HG03520 (cell line): ENCODE data around the gene HMX1.

Source experiments
- ATAC-seq: cut with Tn5 transposase; IDR thresholded peaks from one replicate; pipeline ENCODE4 v1.9.1; 2021; ENCODE audit warnings: mild to moderate bottlenecking, moderate library complexity; ENCODE audit not compliant: unreplicated experiment

The HMX1 gene

DNA sequence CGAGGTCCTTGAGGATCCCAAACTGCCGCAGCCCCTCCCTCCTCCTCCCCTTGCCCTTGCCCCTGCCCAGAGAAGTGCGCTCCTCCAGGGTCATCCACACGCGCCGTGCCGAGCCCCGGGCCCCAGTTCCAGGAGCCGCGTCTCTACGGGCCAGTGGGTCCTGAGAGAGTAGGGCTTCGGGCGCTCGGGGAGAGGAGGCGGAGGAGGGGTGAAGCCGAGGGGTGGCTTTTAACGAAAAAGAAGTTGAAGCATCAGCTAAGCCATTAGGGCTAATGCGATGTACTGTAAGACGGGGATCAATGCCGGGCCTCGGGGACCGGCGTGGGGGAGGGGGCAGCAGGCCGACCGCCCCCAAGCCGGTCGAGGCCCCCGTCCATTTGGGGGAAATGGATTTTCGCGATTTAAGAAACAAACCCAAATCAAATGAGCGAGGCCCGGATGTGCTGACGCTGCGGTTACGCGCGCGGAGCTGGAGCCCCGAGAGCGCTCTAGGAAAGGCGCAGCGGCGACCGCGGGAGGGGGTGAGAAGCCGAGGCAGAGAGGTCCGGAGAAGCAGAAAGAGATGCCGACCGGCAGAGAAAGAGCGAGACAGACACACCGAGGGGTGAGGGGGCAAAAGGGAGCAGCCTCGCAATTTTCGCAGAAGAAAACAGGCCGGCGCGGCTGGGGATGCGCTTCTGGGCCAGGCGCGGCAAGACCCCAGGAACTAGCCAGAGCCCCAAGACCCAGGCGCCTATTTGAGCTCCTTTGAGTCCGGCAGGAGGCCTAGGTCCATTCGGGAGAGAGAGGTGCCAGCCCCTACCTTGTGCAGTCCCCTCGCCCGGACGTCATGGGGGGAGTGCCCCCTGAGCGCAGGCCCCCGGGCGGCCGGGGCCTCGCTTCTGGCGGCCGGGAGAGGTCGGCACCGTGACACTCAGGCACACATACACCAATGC, 13.6 kb downstream of the HMX1 start:
- ATAC-seq = no peak

DNA sequence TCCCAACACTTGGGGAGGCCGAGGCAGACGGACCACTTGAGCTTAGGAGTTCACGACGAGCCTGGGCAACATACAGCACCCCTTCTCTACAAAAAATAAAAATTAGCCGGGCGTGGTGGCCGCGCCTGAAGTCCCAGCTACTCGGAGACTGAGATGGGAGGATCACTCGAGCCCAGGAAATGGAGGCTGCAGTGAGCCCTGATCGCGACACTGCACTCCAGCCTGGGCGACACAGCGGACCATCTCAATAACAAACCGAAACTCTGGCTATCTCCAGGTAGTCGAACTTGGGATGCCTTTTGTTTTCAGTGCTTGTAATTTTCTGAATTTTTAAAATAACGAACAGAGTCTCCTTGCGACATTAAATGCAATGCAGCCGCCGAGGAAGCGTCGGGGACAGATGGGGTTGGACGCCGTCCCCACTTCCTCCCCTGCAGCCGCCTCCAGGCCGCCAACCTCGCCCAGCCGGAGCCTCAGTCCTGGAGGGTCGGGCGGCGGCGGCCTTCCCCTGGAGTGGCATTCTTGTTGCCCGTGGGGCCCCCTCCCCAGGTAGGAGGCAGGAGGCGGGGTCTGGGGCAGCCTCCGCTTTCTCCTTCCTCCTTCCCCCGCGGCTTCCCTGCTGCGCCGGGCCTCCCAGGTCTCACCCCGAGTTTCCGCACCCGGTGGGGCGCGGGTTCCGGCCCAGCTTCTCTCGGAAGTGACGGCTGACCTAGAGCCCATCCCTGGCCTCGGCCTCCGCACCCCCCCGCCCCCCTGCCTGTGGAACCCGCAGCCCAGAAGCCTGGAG, 14.6 kb downstream of the HMX1 start:
- no peak for ATAC-seq

DNA sequence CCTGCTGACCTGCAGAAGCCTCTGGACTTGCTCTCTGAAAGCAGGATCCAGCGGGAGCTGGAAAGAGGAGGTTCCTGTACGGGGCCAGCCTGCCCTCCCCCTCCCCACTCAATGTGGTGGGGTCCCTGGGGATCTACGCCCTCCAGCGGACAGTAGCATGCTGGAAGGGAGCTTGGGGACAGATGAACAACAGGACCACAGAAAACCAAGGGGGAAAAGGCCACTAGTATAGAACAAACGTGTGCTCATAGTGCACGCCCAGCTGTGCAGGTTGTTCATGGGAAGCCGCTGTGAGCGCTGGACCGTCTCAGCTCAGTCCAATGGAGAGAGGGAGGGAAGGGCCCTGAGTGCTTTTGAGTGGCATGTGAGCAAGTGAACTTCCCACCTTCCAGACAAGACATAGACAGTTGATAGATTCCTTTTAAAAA, 15.8 kb downstream of the HMX1 start:
- ATAC-seq = no peak

DNA sequence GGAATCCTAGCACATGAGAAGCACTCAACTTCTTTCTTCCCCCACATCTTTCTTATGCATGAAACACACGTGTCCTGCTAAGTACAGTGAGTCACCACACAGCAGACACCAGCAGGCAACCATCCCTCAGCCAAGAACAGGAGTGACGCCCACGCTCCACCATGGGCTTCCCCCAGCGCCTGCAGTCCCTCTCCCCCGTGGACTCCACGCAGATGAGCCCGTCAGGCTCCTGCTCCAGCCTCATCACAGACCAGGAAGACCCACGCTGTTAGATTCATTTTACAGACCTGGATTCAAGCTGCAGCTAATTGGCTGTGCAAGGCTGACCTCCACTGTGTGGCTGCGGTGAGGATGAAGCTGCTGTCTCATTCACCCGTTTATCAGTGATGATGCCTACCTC, 16.7 kb downstream of the HMX1 start:
- no peak for ATAC-seq

DNA sequence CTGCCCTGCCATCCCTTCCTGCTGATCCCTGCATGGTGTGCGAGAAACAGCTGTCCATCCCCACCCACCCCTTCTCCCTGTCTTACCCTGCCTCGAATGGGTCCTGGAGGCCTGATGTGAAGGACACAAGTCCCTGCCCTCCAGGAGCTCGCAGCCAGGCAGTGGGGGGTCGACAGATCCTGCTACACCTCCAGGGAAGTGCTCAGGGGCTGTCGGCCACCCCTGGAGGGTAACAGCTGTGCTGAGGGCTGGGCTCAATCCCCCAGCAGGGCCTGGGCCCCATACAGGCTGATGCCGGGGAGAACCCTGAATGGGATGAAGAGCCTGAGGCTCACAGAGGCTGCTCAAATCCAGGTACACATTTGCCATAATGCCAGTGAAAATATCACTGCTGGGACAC, 17.6 kb downstream of the HMX1 start:
- no peak for ATAC-seq

DNA sequence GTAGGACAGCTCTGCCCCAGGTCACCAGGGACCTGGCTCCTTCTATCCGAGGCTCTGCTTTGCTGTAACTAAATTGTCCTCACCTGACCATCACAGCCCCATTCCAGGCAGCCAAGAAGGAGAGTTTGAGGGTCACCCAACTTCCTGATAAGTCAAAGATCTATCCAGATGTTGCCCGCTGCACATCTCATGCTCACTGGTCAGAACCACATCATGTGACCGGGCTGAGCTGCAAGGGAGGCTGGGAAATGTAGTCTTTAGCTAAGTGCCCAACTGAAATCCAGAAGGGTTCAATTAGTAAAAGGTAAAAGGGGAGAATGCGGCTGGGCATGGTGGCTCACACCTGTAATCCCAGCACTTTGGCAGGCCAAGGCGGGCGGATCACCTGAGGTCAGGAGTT, 18.4 kb downstream of the HMX1 start:
- no peak for ATAC-seq

DNA sequence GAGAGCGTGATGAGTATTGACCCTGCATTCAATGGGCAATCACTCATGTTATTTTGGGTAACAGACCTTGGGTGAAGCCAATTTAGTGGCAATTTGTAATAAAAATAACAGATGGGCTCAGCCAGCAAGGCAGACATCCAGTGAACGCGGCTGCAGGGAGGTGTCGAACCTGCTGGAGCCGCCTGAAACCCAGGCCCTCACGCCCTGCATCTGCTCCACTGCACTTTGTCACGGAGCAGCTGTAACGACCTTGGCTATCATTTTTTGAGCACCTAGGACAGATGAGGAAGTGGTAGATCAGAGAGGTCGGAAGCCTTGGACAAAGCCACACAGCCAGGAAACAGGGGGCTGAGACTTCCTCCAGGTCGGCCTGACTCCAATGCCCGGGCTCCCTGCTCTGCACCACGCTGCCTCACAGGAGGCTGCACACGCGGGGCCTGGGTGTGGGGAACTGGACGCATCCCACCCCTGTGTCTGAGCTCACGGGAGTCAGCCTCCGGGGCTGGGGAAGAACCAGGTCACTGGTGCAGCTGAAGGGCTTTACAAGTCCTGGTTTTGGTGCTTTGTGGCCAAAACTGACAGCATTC, 19.4 kb downstream of the HMX1 start:
- ATAC-seq = no peak

DNA sequence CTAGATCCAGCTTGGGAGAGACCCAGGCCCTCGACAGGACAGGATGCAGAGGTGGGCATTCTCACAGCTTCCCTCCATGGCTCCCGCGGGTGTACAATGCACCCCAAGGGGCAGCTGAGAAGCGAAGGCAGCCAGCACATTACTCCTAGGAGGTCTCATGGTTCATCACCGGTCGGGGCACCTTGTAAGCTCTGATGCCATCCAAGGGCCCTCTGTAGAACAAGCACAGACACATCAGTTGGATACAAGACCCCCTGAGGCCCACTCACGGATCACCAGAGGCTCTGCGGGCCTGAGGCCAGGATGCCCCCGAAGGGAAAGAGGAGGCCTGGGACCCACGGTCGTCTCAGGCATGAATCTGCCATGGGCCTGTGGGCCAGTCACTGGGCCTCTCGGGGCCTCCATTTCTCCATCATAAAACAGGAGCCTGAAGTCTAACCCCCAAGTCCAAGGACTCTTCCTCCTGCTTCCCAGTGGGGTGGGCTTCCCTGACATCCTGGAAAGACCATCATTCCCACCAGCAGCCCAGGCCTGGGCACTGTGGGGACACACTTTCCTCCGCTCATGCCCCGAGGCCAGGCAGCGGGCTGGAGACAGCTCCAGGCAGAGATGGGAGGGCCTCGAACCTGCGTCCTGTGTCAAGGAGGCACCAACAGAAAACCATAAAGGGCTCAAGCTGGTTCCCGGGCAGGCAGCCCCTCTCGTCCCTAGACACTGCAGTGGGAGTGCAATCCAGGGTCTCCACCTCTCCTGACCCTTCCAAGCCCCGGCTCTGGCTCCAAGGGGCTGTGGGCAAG, 20.1 kb downstream of the HMX1 start:
- ATAC-seq = no peak

DNA sequence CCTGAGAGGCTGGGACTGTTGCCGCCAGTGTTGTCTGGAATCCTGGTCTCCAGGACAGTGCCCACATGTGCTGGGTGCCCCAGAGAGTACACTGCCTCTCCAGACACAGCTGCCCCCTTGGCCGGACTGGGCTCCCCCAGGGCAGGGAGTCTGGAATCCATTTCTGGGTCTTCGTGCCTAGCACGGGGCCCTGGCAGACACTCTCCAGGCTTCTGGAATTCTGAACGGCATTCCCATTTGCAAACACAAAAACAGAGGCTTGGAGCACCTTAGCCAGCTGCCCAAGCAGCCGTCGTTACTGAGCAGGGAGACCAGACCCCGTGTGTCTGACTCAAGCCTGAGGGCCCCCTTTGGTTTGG, 20.8 kb downstream of the HMX1 start:
- no peak for ATAC-seq

DNA sequence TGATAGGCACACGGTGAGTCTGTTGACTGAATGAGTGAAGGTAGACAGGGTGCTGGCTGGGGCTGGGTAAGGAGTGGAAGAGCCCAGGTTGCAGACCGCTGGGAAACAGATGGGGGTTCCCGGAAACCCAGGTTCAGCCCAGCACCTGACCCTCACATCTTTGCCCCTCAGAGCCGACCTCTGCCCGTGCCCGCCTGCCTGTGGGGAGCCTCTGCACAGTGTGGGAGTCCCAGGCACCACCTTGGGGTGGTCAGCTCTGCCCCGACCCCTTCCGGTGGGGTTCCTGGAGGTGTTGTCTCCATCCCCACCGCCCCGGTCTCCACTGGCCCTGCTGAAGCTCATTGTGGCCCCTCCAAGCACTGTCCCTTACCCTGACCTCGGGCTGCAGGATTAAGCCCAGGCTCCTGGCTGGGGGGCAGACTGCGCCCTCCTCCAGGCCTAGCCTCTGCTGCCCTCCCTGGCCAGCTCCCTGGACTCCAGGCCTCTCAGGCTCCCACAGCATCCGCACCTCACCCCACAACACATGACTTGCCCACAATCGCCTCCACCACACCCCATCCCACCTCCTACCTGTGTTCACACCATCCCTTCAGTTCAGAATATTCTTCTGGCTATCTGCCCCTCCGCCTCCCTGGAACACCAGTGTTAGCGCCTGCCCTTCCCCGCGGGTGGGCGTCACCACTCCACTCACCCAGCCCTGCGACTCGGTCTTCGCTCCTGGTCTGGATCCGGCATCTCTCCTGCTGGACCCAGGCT, 21.4 kb downstream of the HMX1 start:
- ATAC-seq = no peak

DNA sequence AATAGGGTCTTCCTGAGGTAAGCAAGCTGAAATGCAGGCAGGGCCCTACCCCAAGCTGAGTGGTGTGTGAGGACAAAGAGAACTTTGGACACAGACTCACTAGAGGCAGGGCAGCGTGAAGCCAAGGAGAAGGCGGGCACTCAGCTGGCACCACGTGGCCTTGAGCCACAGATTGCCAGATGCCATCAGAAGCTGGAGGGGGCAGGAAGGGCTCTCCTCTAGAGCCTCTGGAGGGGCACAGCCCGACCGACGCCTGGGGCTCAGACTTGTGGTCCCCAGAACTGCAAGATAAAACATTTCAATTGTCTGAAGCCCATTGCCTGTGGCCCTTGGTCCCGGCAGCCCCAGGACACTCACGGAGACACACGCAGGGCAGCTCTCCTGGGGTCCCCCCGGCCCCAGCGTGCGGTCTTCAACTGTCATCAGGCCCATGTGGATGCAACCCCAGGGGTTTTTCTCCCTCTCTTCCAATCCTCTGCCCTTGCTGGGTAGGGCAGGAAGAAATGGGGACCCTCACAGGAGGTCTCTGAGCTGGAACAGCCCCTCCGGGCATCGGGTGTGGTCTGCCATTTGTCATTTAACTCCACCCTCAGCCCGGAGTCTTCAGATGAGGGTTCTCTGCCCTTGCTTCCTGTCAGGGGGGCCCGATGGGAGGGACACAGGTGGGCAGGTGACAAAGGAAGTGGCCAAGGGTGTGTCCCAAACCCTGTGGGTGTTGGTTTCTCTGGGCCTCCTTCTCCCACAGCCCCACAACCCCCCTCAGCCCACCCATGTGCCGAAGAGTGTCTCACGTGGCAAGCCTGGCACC, 22.2 kb downstream of the HMX1 start:
- ATAC-seq = no peak

DNA sequence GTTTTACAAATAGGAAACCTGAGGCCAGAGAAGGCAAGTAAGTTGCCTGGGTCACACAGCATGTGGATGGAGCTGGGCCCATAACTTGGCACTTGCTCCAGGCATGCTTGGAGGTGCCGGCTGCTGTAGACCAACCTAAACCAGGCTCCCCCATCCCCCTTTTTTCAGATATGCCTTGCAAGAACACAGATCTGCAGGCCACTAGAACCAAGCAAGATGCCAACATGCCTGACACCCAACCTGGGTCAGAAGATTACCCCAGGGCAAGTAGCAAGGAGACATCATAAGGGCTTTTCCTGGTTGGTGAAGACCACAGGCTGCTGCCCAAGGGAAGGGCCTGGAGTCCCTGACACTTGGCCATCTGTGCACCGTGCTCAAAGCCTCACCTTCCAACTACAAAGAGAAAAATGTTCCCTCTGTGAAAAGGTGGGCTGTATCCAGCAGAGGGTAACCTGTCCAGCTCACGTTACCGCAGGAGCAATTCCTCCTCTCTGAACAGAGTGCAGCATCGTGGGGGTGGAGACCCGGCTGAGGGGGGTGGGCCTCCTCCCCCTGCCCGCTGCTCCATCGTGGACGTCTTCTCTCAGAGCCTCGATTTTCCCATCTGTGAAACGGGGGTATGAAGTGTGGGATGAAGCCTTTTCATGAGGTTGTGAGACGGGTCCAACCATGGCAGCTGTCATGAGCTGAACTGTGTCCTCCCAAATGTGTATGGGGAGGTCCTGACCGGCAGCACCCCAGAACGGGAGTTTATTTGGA, 23.0 kb downstream of the HMX1 start:
- ATAC-seq = no peak

DNA sequence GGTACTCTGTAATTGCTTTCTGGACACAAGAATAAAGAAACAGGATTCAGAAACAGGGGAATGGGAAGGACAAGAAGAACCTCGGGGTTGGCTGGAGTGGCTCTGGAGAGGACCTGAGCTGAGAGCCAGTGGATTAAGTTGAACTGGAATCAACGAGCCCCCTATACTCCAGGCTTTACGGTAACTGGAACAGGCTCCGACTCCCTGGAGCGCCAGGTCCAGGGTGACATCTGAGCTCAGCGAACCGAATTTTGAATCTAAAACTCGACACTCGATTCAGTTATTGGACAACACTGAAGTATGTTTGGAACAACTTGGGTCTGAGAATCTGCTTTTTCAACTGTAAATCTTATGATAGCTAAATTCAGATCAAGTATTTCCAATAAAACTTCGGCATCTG, 23.9 kb downstream of the HMX1 start:
- ATAC-seq = no peak

DNA sequence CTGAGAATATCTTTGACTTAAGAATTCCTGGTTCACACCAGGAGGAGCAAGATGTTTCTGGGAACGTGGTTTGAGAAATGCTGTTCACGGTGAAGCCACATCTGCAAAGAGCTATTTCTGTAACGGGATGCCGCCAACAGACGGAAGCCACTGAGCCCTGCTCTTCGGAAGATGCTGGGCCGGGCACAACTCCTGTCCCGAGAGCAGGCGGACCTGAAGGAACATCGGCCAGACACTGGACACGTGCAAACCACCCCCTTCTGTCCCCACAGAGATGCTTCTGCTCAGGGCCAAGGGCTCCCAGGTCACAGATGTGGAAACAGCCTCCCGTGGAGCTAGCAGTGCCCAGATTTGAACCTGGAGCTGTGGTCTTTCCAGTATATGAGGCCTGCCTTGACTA, 24.3 kb downstream of the HMX1 start:
- no peak for ATAC-seq

DNA sequence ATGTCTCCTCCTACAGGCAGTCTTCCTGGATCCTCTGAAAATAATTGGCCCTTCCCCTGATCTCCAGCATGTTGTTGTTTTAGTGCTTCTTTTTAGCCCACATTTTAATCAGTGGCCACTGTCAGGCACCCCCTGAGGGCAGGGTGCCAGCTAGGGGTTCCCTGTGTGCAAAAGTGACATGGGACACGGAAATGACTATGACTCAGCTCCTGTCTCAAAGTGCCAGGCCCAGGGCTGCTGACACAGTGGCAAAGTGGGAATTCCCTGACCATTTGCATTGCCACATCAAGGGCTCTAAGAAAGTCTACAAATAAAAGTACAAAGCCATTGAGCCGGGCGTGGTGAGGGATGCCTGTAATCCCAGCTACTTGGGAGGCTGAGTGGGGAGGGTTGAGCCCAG, 24.8 kb downstream of the HMX1 start:
- ATAC-seq = no peak

DNA sequence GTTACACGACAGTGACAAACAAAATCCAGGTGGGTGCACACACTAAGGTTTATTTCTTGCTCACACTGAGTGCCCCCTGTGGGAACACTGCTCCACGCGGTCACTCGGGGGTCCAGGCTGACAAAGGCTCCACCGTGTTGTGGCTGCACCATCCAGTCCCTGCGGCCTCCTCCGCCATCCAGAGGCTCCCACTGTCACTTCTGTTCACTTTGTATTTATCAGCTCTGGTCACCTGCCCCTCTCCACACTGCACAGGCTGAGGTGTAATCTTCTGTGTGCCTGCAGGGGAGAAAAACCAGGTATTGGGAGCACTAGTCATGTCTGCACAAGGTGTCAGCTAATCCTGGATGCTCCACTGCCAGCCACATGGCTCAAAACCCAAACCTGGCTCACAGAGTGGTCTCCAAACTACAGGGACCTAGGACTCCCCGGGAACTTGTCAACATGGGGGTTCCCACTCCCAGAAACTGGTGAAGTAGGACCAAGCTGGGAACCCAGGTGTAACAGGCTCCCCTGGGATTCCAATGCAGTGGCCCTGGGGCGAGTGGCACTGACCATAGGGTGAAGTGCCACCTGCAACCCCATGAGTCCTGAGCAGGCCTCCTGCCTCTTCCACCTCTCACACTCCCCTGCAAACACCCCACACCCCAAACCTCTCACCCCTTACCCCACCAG, 25.5 kb downstream of the HMX1 start:
- no peak for ATAC-seq

DNA sequence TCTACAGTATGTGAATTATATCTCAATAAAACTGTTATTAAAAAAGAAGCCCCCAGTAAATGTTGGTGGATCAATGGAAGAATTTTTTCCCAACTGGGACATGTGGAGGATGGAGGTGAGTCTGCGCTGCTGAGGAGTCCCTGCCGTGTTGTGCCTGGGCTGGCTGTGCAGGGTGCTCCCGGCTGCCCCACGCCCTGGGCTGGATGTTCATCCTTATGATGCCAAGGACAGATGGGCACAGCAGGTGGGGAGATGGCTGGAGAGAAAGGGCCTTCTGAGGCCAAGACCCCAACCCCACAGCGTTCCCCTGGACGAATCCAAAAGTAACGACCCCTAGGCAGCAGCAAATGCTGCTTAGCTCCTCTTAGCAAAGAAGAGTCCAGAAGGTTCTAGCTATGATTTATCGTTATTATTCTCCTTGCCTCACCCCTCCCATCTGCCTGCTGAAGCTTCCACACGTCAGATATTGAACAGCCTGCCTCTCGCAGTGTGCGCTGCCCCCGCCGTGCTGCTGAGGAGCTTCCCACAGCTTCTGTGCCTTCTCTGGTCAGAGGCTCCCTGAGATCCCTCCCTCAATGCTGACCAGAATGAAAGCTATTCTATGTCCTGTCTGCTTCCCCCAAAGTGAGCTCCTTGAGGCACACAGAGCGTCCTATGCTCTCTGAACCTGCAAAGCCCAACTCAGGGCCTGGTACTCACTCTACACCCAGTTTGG, 26.5 kb downstream of the HMX1 start:
- no peak for ATAC-seq

DNA sequence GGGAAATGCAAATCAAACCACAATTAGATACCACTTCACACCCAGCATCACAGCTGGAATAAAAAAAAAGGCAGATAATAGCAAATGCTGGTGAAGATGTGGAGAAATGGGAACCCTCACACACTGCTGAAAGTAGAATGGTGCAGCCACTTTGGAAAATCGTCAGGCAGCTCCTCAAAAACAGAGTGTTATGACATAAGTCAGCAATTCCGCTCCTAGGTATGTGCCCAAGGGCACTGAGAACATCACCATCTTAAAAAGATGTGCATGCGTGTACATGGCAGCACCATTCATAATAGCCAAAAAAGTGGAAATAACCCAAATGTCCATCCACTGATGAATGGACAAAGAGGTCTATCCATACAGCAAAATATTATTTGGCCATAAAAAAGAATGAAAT, 28.0 kb downstream of the HMX1 start:
- ATAC-seq = no peak
